ENCODE data around the gene WASL. TPM values are rescaled to one million over a fixed set of nuclear protein-coding genes. Genes with fewer than 3 reads are reported as not detected.

The WASL gene
- total and polyA plus RNA-seq, 7 donors: 32.4 to 80.5 (median 43.4) TPM

- H3K4me1 ChIP-seq: no peaks in the 10 kb centered on the region
- H3K9me3 ChIP-seq: no peaks in the 10 kb centered on the region
- intact Hi-C loops (cut with DNase I): no loop called here
- no peaks in the 10 kb centered on the region for H3K36me3 ChIP-seq
- no peak overlapping the region for H3K4me3 ChIP-seq
- 63 to 76% methylated on average over 1 of the region's 1 CpG for WGBS, 2 donors
- TF ChIP-seq EP300 (IDR thresholded peaks at IDR 0.05) (no peak), POLR2A (IDR thresholded peaks at IDR 0.05) (no peak), CTCF (IDR thresholded peaks at IDR 0.05) (no peak), POLR2AphosphoS5 (IDR thresholded peaks at IDR 0.05) (no peak)
- DNase-seq: no peak
- no peak overlapping the region for H3K27ac ChIP-seq
- H3K27me3 ChIP-seq: no peaks in the 10 kb centered on the region
Observed at GRCh38 chr7:123792547-123792946, 43.7 kb upstream of the WASL start.

- no peak for DNase-seq
- Histone ChIP-seq H3K27me3 (no peaks in the 10 kb centered on the region), H3K9me3 (no peaks in the 10 kb centered on the region), H3K27ac (no peak overlapping the region), H3K4me1 (no peaks in the 10 kb centered on the region), H3K4me3 (no peak overlapping the region), H3K36me3 (no peaks in the 10 kb centered on the region)
- WGBS, 2 donors: 81 to 84% methylated on average over 5 of the region's 5 CpGs
- intact Hi-C loops (cut with DNase I): no loop called here
- no peak for TF ChIP-seq POLR2A (IDR thresholded peaks at IDR 0.05)
- TF ChIP-seq POLR2AphosphoS5 (IDR thresholded peaks at IDR 0.05): no peak
- no peak for TF ChIP-seq EP300 (IDR thresholded peaks at IDR 0.05)
- no peak for TF ChIP-seq CTCF (IDR thresholded peaks at IDR 0.05)
Observed at GRCh38 chr7:123791001-123791400, 42.2 kb upstream of the WASL start.

GRCh38 chr7:123789817-123790216 lies 41.0 kb upstream of the WASL start:
- 76 to 84% methylated on average over 3 of the region's 3 CpGs for WGBS, 2 donors

GRCh38 chr7:123789206-123789784 lies 40.5 kb upstream of the WASL start:
- Histone ChIP-seq H3K27ac (no peak overlapping the region), H3K36me3 (no peaks in the 10 kb centered on the region), H3K27me3 (no peaks in the 10 kb centered on the region), H3K4me1 (no peaks in the 10 kb centered on the region), H3K4me3 (no peak overlapping the region), H3K9me3 (no peaks in the 10 kb centered on the region)
- intact Hi-C loops (cut with DNase I): no loop called here
- no peak for DNase-seq
- no peak for TF ChIP-seq EP300 (IDR thresholded peaks at IDR 0.05)
- TF ChIP-seq POLR2A (IDR thresholded peaks at IDR 0.05): no peak
- TF ChIP-seq POLR2AphosphoS5 (IDR thresholded peaks at IDR 0.05): no peak
- no peak for TF ChIP-seq CTCF (IDR thresholded peaks at IDR 0.05)
- 82 to 94% methylated on average over 4 of the region's 4 CpGs for WGBS, 2 donors

More at GRCh38 chr7:123789817-123790216, 41.0 kb upstream of the WASL start:
- Histone ChIP-seq H3K27ac (no peak overlapping the region), H3K4me1 (no peaks in the 10 kb centered on the region), H3K27me3 (no peaks in the 10 kb centered on the region), H3K9me3 (no peaks in the 10 kb centered on the region), H3K4me3 (no peak overlapping the region), H3K36me3 (no peaks in the 10 kb centered on the region)
- no peak for DNase-seq
- TF ChIP-seq POLR2AphosphoS5 (IDR thresholded peaks at IDR 0.05) (no peak), POLR2A (IDR thresholded peaks at IDR 0.05) (no peak), CTCF (IDR thresholded peaks at IDR 0.05) (no peak), EP300 (IDR thresholded peaks at IDR 0.05) (no peak)
- intact Hi-C loops (cut with DNase I): no loop called here

- 16 to 61% methylated on average over 2 of the region's 2 CpGs for WGBS, 2 donors
- H3K27ac ChIP-seq: no peak overlapping the region
- no peak overlapping the region for H3K4me3 ChIP-seq
- intact Hi-C loops (cut with DNase I): no loop called here
- H3K9me3 ChIP-seq: no peaks in the 10 kb centered on the region
- no peaks in the 10 kb centered on the region for H3K4me1 ChIP-seq
- TF ChIP-seq POLR2A (IDR thresholded peaks at IDR 0.05) (no peak), CTCF (IDR thresholded peaks at IDR 0.05) (no peak), POLR2AphosphoS5 (IDR thresholded peaks at IDR 0.05) (no peak), EP300 (IDR thresholded peaks at IDR 0.05) (no peak)
- DNase-seq: no peak
- no peaks in the 10 kb centered on the region for H3K27me3 ChIP-seq
- H3K36me3 ChIP-seq: no peaks in the 10 kb centered on the region
Observed at GRCh38 chr7:123788584-123788983, 39.8 kb upstream of the WASL start.
